GM23338 (cell line): ENCODE measurements around the gene SIDT1.

Experiments used
- EZH2phosphoT487 ChIP-seq: fragments of 200-600 bp; sonication (generic); IDR thresholded peaks from one replicate; pipeline ENCODE4 v1.8.1; 2018; ENCODE audit warnings: antibody characterized with exemption; ENCODE audit not compliant: unreplicated experiment
- NANOG ChIP-seq: IDR thresholded peaks from 2 replicates; pipeline ENCODE4 v1.6.1; 2016; ENCODE audit warnings: antibody characterized with exemption, borderline replicate concordance
- TF ChIP-seq, protein P1 (sequence below): IDR thresholded peaks from one replicate; pipeline ENCODE4 v1.6.1; 2018; ENCODE audit warnings: antibody characterized with exemption; ENCODE audit not compliant: unreplicated experiment
- TF ChIP-seq, protein P2 (sequence below), 2 experiments: fragments of 200-600 bp in 1 of 2; sonication (generic) in 1 of 2; conservative IDR thresholded peaks; 2 replicates each; pipeline versions ENCODE4 v1.5.1 to v1.6.1; 2016 to 2017; ENCODE audit warnings: antibody characterized with exemption in 2 of 2, low read depth in 2 of 2, mild to moderate bottlenecking in 2 of 2, moderate library complexity in 1 of 2

DNA sequence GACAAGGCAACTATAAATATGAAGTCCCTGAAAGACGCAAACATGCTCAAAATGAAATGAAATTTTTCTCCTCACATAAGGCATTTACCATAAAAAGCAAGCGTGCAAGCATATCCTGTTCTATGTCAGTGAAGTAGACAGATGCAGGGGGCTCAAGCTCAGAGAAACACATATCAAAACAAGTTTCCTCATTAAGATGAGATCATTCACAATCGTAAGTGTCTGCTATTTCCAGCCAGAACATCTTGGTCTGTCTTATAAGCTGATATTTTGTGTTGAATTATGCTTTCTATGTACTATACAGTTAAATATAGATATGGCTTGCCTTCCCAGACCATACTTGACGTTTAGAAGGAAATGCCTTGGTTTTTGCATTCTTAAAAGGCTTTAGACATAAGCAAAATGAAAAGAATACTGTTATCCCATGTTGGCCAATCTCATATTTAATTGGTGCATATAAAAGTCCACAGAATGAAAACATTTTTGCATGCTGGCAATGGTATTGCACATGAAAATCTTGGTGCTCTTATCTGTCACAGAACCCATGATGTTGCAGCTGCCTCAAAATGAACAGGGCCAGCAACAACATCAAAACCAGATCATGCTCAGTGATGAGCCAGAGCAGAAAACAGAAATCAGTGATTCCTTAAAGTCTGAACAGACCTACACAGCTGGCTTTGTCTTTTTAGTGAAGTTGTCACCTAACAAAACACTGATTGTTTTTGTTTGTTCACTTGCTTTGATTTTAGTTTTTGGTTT, 65.4 kb downstream of the SIDT1 start:
- TF ChIP-seq, protein P1, sequence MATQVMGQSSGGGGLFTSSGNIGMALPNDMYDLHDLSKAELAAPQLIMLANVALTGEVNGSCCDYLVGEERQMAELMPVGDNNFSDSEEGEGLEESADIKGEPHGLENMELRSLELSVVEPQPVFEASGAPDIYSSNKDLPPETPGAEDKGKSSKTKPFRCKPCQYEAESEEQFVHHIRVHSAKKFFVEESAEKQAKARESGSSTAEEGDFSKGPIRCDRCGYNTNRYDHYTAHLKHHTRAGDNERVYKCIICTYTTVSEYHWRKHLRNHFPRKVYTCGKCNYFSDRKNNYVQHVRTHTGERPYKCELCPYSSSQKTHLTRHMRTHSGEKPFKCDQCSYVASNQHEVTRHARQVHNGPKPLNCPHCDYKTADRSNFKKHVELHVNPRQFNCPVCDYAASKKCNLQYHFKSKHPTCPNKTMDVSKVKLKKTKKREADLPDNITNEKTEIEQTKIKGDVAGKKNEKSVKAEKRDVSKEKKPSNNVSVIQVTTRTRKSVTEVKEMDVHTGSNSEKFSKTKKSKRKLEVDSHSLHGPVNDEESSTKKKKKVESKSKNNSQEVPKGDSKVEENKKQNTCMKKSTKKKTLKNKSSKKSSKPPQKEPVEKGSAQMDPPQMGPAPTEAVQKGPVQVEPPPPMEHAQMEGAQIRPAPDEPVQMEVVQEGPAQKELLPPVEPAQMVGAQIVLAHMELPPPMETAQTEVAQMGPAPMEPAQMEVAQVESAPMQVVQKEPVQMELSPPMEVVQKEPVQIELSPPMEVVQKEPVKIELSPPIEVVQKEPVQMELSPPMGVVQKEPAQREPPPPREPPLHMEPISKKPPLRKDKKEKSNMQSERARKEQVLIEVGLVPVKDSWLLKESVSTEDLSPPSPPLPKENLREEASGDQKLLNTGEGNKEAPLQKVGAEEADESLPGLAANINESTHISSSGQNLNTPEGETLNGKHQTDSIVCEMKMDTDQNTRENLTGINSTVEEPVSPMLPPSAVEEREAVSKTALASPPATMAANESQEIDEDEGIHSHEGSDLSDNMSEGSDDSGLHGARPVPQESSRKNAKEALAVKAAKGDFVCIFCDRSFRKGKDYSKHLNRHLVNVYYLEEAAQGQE, result no peak
- TF ChIP-seq, protein P2, sequence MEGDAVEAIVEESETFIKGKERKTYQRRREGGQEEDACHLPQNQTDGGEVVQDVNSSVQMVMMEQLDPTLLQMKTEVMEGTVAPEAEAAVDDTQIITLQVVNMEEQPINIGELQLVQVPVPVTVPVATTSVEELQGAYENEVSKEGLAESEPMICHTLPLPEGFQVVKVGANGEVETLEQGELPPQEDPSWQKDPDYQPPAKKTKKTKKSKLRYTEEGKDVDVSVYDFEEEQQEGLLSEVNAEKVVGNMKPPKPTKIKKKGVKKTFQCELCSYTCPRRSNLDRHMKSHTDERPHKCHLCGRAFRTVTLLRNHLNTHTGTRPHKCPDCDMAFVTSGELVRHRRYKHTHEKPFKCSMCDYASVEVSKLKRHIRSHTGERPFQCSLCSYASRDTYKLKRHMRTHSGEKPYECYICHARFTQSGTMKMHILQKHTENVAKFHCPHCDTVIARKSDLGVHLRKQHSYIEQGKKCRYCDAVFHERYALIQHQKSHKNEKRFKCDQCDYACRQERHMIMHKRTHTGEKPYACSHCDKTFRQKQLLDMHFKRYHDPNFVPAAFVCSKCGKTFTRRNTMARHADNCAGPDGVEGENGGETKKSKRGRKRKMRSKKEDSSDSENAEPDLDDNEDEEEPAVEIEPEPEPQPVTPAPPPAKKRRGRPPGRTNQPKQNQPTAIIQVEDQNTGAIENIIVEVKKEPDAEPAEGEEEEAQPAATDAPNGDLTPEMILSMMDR (conservative IDR thresholded peaks at IDR 0.05; ENCODE audit: low read depth in 2 of 2), result no peak
- TF ChIP-seq EZH2phosphoT487 (no peak), NANOG (no peak)
